HG02610 (cell line): ENCODE results near the gene AGR3.
"Not testable (repeated sequence)": the region's sequence is repeated elsewhere in the genome, so short reads cannot be mapped to it uniquely, and the experiment has no call there.

Experiments
- ATAC-seq: cut with Tn5 transposase; IDR thresholded peaks from one replicate; pipeline ENCODE4 v1.9.1; 2021; ENCODE audit warnings: mild to moderate bottlenecking, moderate library complexity; ENCODE audit not compliant: unreplicated experiment

AGR3 gene

GRCh38 chr7:16891874-16892643, 10.3 kb upstream of the AGR3 start:
- ATAC-seq, result no peak

- ATAC-seq, result peak; percentile 68
These were observed 9.6 kb upstream of the AGR3 start for GRCh38 chr7:16891338-16891737.

DNA sequence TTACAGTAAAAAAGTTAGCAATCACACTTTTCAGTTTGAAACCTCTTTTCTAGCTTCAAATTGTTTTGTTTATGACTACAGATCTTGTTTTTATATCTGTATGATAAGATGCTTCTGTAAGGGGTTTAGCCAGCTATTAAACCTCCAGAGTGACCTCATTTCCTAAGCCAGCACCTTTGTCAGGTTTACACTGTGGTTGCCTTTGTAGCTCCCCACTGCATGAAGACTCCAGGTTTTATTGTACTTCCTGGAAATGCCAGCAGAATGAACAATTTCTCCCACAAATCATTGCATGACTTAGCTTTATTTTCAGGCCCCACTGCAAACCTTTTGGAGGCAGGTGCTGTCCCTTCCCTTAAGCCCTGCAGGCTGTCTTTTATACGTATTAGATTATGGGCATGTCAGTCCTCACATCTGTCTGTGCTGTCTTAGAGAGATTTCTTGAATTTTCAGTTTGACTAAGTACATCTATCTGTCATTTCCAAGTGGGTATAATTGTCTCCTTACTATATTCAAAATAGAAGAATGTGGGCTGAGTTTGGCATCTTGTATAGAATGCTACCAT, 8.2 kb upstream of the AGR3 start:
- ATAC-seq, result no peak

DNA sequence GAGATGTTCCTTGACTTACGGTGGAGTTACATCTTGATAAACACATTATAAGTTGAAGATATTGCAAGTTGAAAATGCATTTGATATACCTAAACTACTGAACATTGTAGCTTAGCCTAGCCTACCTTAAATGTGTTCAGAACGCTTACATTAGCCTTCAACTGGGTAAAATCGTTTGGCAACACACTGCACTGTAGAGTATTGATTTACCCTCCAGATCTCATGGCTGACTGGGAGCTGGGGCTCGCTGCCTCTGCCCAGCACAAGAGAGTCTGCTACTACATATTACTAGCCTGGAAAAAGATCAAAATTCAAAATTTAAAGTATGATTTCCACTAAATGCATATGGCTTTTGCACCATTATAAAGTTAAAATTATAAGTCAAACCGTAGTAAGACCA, 7.5 kb upstream of the AGR3 start:
- no peak for ATAC-seq

DNA sequence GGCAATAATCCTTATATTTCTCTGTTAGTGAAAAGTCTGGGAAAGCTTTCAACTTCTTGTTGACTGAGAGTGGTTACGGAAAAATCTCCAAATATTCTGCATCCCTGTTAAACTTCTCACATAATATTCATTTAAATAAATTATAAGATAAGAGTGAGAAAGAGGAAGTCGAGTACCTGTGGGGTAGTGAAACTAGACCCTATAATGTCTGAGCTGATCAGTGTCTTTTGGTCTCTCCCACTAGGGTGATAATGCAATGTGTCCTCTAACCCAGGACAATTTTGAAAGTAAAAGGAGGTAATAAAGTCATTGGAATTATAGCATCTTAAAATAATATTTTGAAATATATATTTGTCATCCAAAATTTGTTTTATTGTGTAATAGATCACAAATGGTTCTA, 2.1 kb upstream of the AGR3 start:
- no peak for ATAC-seq

- ATAC-seq, result no peak
These were observed 1.2 kb downstream of the AGR3 start for GRCh38 chr7:16880554-16880953.

GRCh38 chr7:16879181-16879580, 2.6 kb downstream of the AGR3 start:
- ATAC-seq, result no peak

GRCh38 chr7:16875861-16876260, 5.9 kb downstream of the AGR3 start:
- ATAC-seq, result no peak

DNA sequence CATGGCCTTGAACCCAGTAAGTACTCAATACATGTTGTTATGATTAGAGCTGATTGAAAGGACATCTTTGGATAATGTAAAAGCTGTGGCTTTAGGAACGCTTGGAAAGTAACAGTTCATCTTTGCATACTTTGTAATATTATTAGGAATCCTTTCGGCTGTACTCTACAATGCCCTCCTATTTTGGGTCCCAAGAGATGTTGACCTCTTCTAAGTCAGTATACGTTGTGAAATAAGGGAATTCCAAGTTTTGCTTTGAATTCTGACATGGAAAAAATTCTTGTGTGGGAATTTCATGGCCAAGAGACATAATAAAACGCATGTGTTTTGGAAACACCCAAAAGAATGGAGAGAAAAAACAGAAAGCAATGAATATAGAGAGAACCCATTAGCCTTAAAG, 7.7 kb downstream of the AGR3 start:
- no peak for ATAC-seq

DNA sequence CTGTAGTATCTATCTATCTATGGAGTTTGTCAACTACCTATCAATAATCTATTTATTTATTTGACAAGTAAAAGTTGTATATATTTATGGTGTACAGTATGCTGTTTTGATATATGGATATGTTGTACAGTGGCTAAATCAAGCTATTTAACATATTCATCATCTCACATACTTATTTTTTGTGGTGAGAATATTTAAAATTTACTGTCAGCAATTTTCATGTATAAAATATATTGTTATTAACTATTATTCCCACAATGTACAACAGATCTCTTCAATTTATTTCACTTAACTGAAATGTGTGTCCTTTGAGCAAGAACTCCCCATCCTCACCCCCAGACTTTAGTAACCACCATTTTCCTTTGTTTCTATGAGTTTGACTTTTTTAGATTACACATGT, 14.5 kb downstream of the AGR3 start:
- no peak for ATAC-seq

DNA sequence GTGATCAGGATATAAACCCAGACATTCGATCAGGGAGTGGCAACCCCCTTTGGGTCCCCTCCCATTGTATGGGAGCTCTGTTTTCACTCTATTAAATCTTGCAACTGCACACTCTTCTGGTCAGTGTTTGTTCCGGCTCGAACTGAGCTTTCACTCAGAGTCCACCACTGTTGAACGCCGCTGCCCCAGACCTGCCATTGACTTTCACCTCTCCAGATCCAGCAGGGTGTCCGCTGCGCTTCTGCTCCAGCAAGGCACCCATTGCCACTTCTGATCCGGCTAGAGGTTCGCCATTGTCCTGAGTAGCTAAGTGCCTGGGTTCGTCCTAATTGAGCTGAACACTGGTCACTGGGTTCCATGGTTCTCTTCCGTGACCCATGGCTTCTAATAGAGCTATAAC, 28.6 kb downstream of the AGR3 start:
- ATAC-seq, result not testable (repeated sequence)

GRCh38 chr7:16851829-16852228, 30.0 kb downstream of the AGR3 start:
- ATAC-seq, result no peak

- ATAC-seq, result no peak
These were observed 30.9 kb downstream of the AGR3 start for GRCh38 chr7:16850614-16851466.

DNA sequence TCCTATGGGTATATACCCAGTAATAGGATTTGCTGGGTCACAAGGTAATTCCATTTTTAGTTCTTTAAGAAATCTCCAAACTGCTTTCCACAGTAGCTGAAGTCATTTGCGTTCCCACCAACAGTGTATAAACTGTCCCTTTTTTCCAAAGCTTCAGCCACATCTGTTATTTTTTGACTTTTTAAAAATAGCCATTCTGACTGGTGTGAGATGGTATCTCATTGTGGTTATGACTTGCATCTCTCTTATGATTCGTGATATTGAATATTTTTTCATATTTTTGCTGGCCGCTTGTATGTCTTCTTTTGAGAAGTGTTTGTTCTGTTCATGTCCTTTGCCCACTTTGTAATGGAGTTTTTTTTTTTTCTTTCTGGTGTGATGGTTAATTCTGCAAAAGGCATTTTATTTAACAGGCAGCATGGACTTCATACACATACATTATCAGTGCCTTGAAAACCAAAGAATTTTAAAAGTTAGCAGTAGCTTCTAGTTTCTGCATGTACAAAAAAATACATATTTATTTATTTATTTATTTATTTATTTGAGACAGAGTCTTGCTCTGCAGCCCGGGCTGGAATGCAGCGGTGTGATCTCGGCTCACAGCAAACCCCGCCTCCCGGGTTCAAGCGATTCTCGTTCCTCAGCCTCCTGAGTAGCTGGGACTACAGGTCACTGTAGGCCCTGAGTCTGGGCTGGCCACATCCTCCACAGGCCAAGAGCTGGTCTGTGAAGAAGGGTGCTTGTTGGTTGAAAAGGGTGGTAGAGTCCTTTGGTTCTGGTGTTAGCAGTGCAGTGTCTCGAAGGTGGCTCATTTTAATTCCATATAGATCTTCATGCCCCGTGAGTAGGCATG, 32.3 kb downstream of the AGR3 start:
- ATAC-seq, result no peak

DNA sequence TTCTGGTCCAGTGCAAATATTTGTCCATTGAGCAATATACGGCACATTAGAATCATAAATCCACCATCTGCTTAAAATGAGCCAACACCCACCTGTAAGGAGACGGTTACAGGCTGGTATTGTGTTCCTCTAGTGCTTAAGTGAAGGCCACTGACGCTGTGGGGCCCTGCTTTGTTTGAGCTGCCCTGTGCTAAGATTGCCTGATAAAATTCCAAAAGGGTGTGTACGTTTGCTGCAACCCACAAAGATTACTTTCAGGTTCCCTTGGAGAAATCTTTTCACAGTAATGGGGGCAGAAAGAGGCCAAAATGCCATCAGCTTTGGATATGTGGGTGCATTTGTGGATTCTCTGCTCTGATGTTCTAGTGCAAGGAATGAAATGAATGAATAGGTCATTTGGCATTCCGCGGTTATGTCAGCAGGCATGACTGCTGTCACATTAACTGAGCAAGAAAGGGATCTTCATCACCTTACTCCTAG, 34.4 kb downstream of the AGR3 start:
- ATAC-seq, result no peak

GRCh38 chr7:16846601-16847165, 35.1 kb downstream of the AGR3 start:
- ATAC-seq, result no peak

GRCh38 chr7:16845746-16846145, 36.0 kb downstream of the AGR3 start:
- no peak for ATAC-seq

GRCh38 chr7:16841681-16842080, 40.1 kb downstream of the AGR3 start:
- no peak for ATAC-seq

- ATAC-seq, result no peak
These were observed 41.7 kb downstream of the AGR3 start for GRCh38 chr7:16840094-16840493.

DNA sequence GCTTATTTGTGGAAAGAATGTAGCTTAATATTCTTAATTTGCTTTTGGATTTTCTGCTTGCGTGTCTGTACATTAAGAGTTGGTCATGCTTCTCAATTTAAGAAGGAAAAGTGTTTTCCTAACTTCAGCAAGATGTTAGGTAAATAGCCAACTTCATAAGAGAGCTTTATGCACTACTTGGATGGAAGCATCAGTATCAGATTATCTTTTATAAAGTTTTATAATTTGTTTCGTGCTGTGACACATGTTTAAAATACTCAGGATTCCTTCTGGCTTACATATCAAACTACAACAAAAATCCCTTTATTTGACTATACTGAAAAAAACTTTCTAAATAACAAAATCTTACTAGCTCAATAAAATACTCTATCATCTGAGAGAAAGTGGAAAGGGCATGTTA, 42.1 kb downstream of the AGR3 start:
- ATAC-seq, result no peak

- no peak for ATAC-seq
These were observed 42.9 kb downstream of the AGR3 start for GRCh38 chr7:16838891-16839290.
